GM18870 (cell line): ENCODE measurements around the gene SGMS1.
A peak's percentile ranks its signal among the peaks of the same experiment; 100 is the strongest.
"Not testable (repeated sequence)": the region's sequence is repeated elsewhere in the genome, so short reads cannot be mapped to it uniquely, and the experiment has no call there.

Experiments
- ATAC-seq: cut with Tn5 transposase; IDR thresholded peaks from one replicate; pipeline ENCODE4 v1.9.1; 2021; ENCODE audit warnings: moderate library complexity; ENCODE audit not compliant: unreplicated experiment

SGMS1 gene

GRCh38 chr10:50585921-50586739, 37.6 kb downstream of the SGMS1 start:
- no peak for ATAC-seq

GRCh38 chr10:50582766-50583762, 40.7 kb downstream of the SGMS1 start:
- no peak for ATAC-seq

GRCh38 chr10:50582046-50582445, 41.7 kb downstream of the SGMS1 start:
- ATAC-seq, result no peak

- no peak for ATAC-seq
Observed at GRCh38 chr10:50580262-50580891, 43.4 kb downstream of the SGMS1 start.

GRCh38 chr10:50579491-50580261, 44.1 kb downstream of the SGMS1 start:
- ATAC-seq, result no peak

- ATAC-seq, result no peak
Observed at GRCh38 chr10:50578949-50579348, 44.8 kb downstream of the SGMS1 start.

GRCh38 chr10:50577681-50578350, 45.9 kb downstream of the SGMS1 start:
- ATAC-seq, result peak; percentile 72

GRCh38 chr10:50577010-50577409, 46.7 kb downstream of the SGMS1 start:
- no peak for ATAC-seq

- no peak for ATAC-seq
Observed at GRCh38 chr10:50576245-50576815, 47.4 kb downstream of the SGMS1 start.

GRCh38 chr10:50575477-50576244, 48.1 kb downstream of the SGMS1 start:
- no peak for ATAC-seq

- no peak for ATAC-seq
Observed at GRCh38 chr10:50574931-50575330, 48.8 kb downstream of the SGMS1 start.

GRCh38 chr10:50574305-50574704, 49.5 kb downstream of the SGMS1 start:
- no peak for ATAC-seq

- ATAC-seq, result no peak
Observed at GRCh38 chr10:50572017-50572491, 51.7 kb downstream of the SGMS1 start.

- not testable (repeated sequence) for ATAC-seq
Observed at GRCh38 chr10:50568750-50569149, 55.0 kb downstream of the SGMS1 start.

GRCh38 chr10:50567384-50567783, 56.4 kb downstream of the SGMS1 start:
- no peak for ATAC-seq

GRCh38 chr10:50566150-50566549, 57.6 kb downstream of the SGMS1 start:
- ATAC-seq, result no peak

GRCh38 chr10:50565301-50566083, 58.3 kb downstream of the SGMS1 start:
- no peak for ATAC-seq

GRCh38 chr10:50563906-50564305, 59.9 kb downstream of the SGMS1 start:
- ATAC-seq, result no peak
